Measurements from ENCODE around the gene ANAPC5.

DNA sequence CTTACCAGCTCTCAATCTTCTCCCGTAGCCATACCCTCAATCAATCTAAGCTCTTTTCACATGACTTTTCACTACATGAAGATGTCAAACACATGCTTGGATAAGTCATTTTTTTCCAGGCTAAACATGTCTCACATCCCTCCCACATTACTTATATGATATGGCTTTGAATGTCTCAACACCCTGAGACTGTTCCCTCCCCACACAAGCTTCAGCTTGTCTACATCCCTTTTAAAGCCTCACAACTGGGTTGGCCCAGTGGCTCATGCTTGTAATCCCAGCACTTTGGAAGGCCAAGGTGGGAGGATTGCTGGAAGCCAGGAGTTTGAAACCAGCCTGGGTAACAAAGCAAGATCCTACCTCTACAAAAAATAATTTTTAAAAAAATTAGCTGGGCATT, 18.5 kb downstream of the ANAPC5 start:
- no peak for TF ChIP-seq POLR2A (IDR thresholded peaks at IDR 0.05; ENCODE audit: low read depth)
- no peak for TF ChIP-seq POLR2AphosphoS5 (IDR thresholded peaks at IDR 0.05)
- TF ChIP-seq CTCF (IDR thresholded peaks at IDR 0.05): no peak
- no peak for TF ChIP-seq EP300 (IDR thresholded peaks at IDR 0.05)

Data from esophagus muscularis mucosa (tissue), 4 donors.